Measurements from ENCODE around the gene CCDC38.

The CCDC38 gene

DNA sequence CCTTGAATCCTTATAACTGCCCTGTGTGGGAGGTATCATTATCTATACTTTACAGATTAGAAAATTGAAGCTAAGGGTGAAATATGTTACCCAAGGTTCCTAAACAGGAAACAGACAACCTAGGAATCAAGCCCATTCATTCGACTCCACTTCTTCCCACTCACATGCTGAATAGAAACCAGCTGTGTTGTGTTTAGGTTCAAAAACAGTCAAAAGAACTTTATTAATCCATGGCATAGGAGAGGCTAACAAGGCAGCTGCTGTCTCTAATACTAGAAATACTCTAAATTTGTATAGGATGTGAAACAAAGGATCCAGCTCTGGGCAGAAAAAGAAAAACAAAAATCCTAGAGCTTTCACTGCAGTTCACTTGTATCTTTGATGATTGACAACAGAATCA, 10.6 kb upstream of the CCDC38 start:
- Histone ChIP-seq H3K4me3 (ENCODE audit: low read length) (no peak overlapping the region), H2AFZ (ENCODE audit: low read depth, low read length) (no peak overlapping the region), H3K27me3 (ENCODE audit: insufficient read depth, low read length) (peaks cover 15% of the 10 kb centered on the region), H3K4me1 (ENCODE audit: insufficient read depth, low read length) (no peaks in the 10 kb centered on the region), H3K9me3 (ENCODE audit: low read length) (no peaks in the 10 kb centered on the region), H3K36me3 (ENCODE audit: insufficient read depth, low read length) (no peaks in the 10 kb centered on the region)

GRCh38 chr12:95951515-95951914, 9.1 kb upstream of the CCDC38 start:
- Histone ChIP-seq H3K36me3 (ENCODE audit: insufficient read depth, low read length) (no peaks in the 10 kb centered on the region), H3K4me1 (ENCODE audit: insufficient read depth, low read length) (no peaks in the 10 kb centered on the region), H3K9me3 (ENCODE audit: low read length) (no peaks in the 10 kb centered on the region), H3K27me3 (ENCODE audit: insufficient read depth, low read length) (peaks cover 5% of the 10 kb centered on the region), H3K4me3 (ENCODE audit: low read length) (no peak overlapping the region), H2AFZ (ENCODE audit: low read depth, low read length) (no peak overlapping the region)

GRCh38 chr12:95949477-95950206, 7.2 kb upstream of the CCDC38 start:
- Histone ChIP-seq H3K9me3 (ENCODE audit: low read length) (no peaks in the 10 kb centered on the region), H3K4me1 (ENCODE audit: insufficient read depth, low read length) (no peaks in the 10 kb centered on the region), H3K4me3 (ENCODE audit: low read length) (no peak overlapping the region), H3K27me3 (ENCODE audit: insufficient read depth, low read length) (peaks cover 2% of the 10 kb centered on the region), H3K36me3 (ENCODE audit: insufficient read depth, low read length) (no peaks in the 10 kb centered on the region), H2AFZ (ENCODE audit: low read depth, low read length) (no peak overlapping the region)

GRCh38 chr12:95944108-95944704, 1.8 kb upstream of the CCDC38 start:
- Histone ChIP-seq H2AFZ (ENCODE audit: low read depth, low read length) (no peak overlapping the region), H3K27me3 (ENCODE audit: insufficient read depth, low read length) (peaks cover 14% of the 10 kb centered on the region), H3K4me3 (ENCODE audit: low read length) (no peak overlapping the region)

DNA sequence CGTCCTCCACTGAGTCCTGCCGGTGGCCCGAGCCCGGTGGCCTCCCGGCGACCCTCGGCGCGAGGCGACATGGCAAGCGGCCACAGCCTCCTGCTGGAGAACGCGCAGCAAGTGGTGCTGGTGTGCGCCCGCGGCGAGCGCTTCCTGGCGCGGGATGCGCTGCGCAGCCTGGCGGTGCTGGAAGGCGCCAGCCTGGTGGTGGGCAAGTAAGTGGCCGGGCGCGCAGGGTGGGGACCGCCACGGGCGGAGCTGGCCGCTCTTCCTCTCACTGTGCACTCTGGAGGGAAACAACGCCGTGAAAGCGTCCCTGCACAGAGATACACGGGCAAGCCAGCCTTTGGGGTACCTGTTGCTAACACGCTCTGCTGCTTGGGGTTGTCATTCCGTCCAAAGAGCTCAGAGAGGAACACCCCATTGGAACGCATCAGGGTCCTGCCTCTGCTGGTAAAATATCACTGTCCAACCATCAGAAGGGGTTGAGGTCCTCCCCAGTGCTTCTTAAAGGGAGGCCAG, 972 bp upstream of the CCDC38 start, which contains the start of gene AMDHD1:
Gene AMDHD1, plus strand, starts transcription at position 2 of the 513 bp plus-strand sequence. Its CDS starts 68 bp downstream, at position 70.
- Histone ChIP-seq H3K4me3 (ENCODE audit: low read length) (peak within 1 kb of the TSS; percentile 66), H3K4me1 (ENCODE audit: insufficient read depth, low read length) (peaks cover 6% of the 10 kb centered on the region), H3K9me3 (ENCODE audit: low read length) (no peaks in the 10 kb centered on the region), H2AFZ (ENCODE audit: low read depth, low read length) (peak within 1 kb of the TSS; percentile 74), H3K36me3 (ENCODE audit: insufficient read depth, low read length) (no peaks in the 10 kb centered on the region), H3K27me3 (ENCODE audit: insufficient read depth, low read length) (peaks cover 14% of the 10 kb centered on the region)

More at GRCh38 chr12:95944108-95944704, 1.8 kb upstream of the CCDC38 start:
- no peaks in the 10 kb centered on the region for H3K9me3 ChIP-seq (ENCODE audit: low read length)
- no peaks in the 10 kb centered on the region for H3K36me3 ChIP-seq (ENCODE audit: insufficient read depth, low read length)
- peaks cover 6% of the 10 kb centered on the region for H3K4me1 ChIP-seq (ENCODE audit: insufficient read depth, low read length)

- peak overlapping the region; percentile 74 for H2AFZ ChIP-seq (ENCODE audit: low read depth, low read length)
- peak overlapping the region; percentile 66 for H3K4me3 ChIP-seq (ENCODE audit: low read length)
- no peaks in the 10 kb centered on the region for H3K9me3 ChIP-seq (ENCODE audit: low read length)
- H3K27me3 ChIP-seq (ENCODE audit: insufficient read depth, low read length) = peaks cover 17% of the 10 kb centered on the region
- H3K4me1 ChIP-seq (ENCODE audit: insufficient read depth, low read length) = peaks cover 6% of the 10 kb centered on the region
- no peaks in the 10 kb centered on the region for H3K36me3 ChIP-seq (ENCODE audit: insufficient read depth, low read length)
Observed at GRCh38 chr12:95942101-95942523, 302 bp downstream of the CCDC38 start.

- H3K9me3 ChIP-seq (ENCODE audit: low read length) = no peaks in the 10 kb centered on the region
- H3K27me3 ChIP-seq (ENCODE audit: insufficient read depth, low read length) = peaks cover 20% of the 10 kb centered on the region
- no peak overlapping the region for H2AFZ ChIP-seq (ENCODE audit: low read depth, low read length)
- H3K4me1 ChIP-seq (ENCODE audit: insufficient read depth, low read length) = peaks cover 6% of the 10 kb centered on the region
- no peak overlapping the region for H3K4me3 ChIP-seq (ENCODE audit: low read length)
- no peaks in the 10 kb centered on the region for H3K36me3 ChIP-seq (ENCODE audit: insufficient read depth, low read length)
Observed at GRCh38 chr12:95940514-95940913, 1.9 kb downstream of the CCDC38 start.

- no peaks in the 10 kb centered on the region for H3K36me3 ChIP-seq (ENCODE audit: insufficient read depth, low read length)
- no peaks in the 10 kb centered on the region for H3K27me3 ChIP-seq (ENCODE audit: insufficient read depth, low read length)
- no peaks in the 10 kb centered on the region for H3K4me1 ChIP-seq (ENCODE audit: insufficient read depth, low read length)
- H2AFZ ChIP-seq (ENCODE audit: low read depth, low read length) = no peak overlapping the region
- no peak overlapping the region for H3K4me3 ChIP-seq (ENCODE audit: low read length)
- H3K9me3 ChIP-seq (ENCODE audit: low read length) = no peaks in the 10 kb centered on the region
Observed at GRCh38 chr12:95922231-95922630, 20.2 kb downstream of the CCDC38 start.

DNA sequence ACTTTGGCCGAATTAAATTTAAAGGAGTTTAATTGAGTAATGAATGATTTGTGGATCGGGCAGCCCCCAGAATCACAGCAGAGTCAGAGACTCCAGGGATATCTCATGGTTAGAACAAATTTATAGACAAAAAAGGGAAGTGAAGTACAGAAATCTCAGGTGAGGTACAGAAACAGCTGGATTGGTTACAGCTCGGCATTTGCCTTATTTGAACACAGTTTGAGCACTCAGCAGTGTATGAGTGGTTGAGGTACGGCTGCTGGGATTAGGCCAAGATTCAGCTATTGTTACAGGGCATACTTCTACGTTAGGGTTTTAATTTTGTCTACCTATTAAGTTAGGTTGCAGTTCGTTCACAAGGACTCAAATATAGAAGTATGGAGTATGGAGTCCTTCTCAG, 23.3 kb downstream of the CCDC38 start:
- Histone ChIP-seq H3K36me3 (ENCODE audit: insufficient read depth, low read length) (no peaks in the 10 kb centered on the region), H2AFZ (ENCODE audit: low read depth, low read length) (no peak overlapping the region), H3K4me3 (ENCODE audit: low read length) (no peak overlapping the region), H3K4me1 (ENCODE audit: insufficient read depth, low read length) (no peaks in the 10 kb centered on the region), H3K27me3 (ENCODE audit: insufficient read depth, low read length) (no peaks in the 10 kb centered on the region), H3K9me3 (ENCODE audit: low read length) (no peaks in the 10 kb centered on the region)

DNA sequence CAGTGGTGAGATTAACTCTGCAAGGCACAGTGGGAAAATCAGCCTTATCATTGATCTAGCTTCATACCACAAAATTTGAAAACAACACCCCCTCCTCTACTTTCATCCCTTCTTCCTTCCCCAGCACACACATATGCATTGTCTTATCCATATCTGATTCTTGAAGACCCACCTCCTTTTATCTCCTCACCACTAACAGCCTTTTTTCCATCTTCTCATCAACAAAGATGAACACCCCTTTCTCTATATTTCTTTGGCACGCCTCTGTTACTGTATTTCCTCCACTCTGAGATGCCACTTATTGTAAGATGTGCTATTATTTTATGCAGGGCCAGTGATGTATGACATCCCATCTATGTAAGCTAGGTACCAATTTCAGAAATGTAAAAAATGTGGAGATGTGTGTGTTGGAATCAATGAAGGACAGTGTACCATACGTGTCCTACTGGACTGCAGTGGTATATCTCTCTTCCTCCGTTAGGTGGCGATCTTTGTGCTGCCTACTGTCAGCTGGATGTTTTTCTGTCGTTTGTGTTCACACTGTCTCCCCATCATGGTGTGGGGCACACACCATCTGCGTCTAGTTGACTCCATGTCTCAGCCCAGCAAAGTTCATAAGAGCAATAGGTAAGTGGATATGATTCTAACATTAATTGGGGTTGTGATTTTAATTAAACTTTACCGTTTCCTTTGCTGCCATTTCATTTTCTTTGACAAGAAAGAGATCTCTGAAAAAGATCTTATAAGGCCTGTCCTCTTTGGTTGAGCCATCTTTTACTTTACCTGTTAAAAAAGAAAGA, 24.0 kb downstream of the CCDC38 start:
- no peak overlapping the region for H2AFZ ChIP-seq (ENCODE audit: low read depth, low read length)
- no peak overlapping the region for H3K4me3 ChIP-seq (ENCODE audit: low read length)
- no peaks in the 10 kb centered on the region for H3K9me3 ChIP-seq (ENCODE audit: low read length)
- no peaks in the 10 kb centered on the region for H3K4me1 ChIP-seq (ENCODE audit: insufficient read depth, low read length)
- no peaks in the 10 kb centered on the region for H3K36me3 ChIP-seq (ENCODE audit: insufficient read depth, low read length)
- H3K27me3 ChIP-seq (ENCODE audit: insufficient read depth, low read length) = no peaks in the 10 kb centered on the region

- H3K4me3 ChIP-seq (ENCODE audit: low read length) = no peak overlapping the region
- no peak overlapping the region for H2AFZ ChIP-seq (ENCODE audit: low read depth, low read length)
- no peaks in the 10 kb centered on the region for H3K36me3 ChIP-seq (ENCODE audit: insufficient read depth, low read length)
- no peaks in the 10 kb centered on the region for H3K9me3 ChIP-seq (ENCODE audit: low read length)
- no peaks in the 10 kb centered on the region for H3K27me3 ChIP-seq (ENCODE audit: insufficient read depth, low read length)
- H3K4me1 ChIP-seq (ENCODE audit: insufficient read depth, low read length) = no peaks in the 10 kb centered on the region
Observed at GRCh38 chr12:95909871-95910270, 32.5 kb downstream of the CCDC38 start.

GRCh38 chr12:95908573-95908972, 33.8 kb downstream of the CCDC38 start:
- Histone ChIP-seq H3K9me3 (ENCODE audit: low read length) (no peaks in the 10 kb centered on the region), H2AFZ (ENCODE audit: low read depth, low read length) (no peak overlapping the region), H3K4me3 (ENCODE audit: low read length) (no peak overlapping the region), H3K36me3 (ENCODE audit: insufficient read depth, low read length) (no peaks in the 10 kb centered on the region), H3K4me1 (ENCODE audit: insufficient read depth, low read length) (no peaks in the 10 kb centered on the region), H3K27me3 (ENCODE audit: insufficient read depth, low read length) (no peaks in the 10 kb centered on the region)

DNA sequence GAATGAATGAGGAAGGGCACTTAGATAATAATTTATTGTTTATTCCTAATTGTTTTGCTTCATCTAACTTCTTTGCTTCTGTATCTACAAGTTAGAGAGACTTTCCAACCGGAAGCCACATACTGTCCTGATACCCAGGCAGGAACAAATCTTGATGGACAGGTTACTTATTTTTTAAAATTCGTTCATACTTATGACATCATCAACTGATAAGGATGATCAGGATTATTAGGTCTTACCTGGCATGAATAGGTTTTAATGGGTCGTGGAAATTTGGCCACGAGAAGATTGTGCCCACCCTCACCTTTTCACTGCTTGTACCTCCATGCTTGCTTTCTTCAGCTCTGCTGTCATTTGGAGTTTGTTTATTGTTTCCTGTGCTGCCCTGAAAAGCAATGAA, 44.3 kb downstream of the CCDC38 start:
- Histone ChIP-seq H3K9me3 (ENCODE audit: low read length) (no peaks in the 10 kb centered on the region), H3K4me3 (ENCODE audit: low read length) (no peak overlapping the region), H3K36me3 (ENCODE audit: insufficient read depth, low read length) (no peaks in the 10 kb centered on the region), H3K27me3 (ENCODE audit: insufficient read depth, low read length) (no peaks in the 10 kb centered on the region), H2AFZ (ENCODE audit: low read depth, low read length) (no peak overlapping the region), H3K4me1 (ENCODE audit: insufficient read depth, low read length) (no peaks in the 10 kb centered on the region)
